ENCODE measurements around the gene HMX3.

HMX3 gene

GRCh38 chr10:123150271-123150985 lies 14.7 kb downstream of the HMX3 start:
- Mint-ChIP-seq H3K4me1 (ENCODE audit: low read depth) (peaks cover 59% of the 10 kb centered on the region), H3K4me3 (peak overlapping the region; percentile 72), H3K9me3 (no peaks in the 10 kb centered on the region), H3K27ac (peak overlapping the region; percentile 40), H3K27me3 (peaks cover 42% of the 10 kb centered on the region), H3K36me3 (ENCODE audit: low read depth) (peaks cover 5% of the 10 kb centered on the region)

DNA sequence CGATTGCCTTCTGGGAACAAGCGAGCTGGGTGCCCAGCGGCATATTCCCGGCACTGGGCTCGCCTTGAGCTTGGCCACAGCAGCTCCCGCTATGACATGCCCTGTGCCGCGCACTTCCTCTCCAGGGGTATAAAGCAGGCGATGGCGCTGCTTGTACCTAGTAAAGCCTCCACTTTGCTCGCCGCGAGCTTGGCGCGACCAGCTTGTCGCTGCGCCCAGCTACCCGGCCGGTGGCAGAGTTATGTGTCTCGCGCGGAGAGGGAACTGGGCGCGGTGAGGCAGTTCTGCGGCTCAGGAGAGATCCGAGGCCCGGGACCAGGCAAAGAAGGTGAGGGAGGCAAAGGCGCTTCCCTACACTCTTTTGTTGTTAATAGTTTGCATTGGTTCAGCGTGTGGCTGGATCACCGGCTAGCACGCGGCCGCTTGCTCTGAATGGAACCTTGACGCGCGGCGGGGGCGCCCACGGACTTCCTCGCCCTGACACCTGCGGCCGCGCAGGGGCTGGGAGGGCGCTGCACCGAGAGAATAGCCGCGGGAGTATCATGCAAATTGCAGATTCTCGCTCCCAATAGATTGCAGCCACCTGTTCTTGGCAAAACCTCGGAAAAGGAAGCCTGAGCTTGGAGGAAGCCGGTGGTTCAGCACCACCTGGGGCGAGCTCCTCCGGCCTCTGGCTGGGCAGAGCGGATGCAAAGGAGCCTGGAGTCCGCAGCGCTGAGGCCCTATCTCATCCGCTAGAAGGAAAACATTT lies 15.4 kb downstream of the HMX3 start:
- Mint-ChIP-seq H3K27ac (peak overlapping the region; percentile 40), H3K27me3 (peaks cover 37% of the 10 kb centered on the region), H3K9me3 (no peaks in the 10 kb centered on the region), H3K36me3 (ENCODE audit: low read depth) (peaks cover 12% of the 10 kb centered on the region), H3K4me1 (ENCODE audit: low read depth) (peaks cover 58% of the 10 kb centered on the region), H3K4me3 (peak overlapping the region; percentile 62)

GRCh38 chr10:123151737-123152135 lies 16.0 kb downstream of the HMX3 start:
- Mint-ChIP-seq H3K27ac (no peak overlapping the region), H3K4me1 (ENCODE audit: low read depth) (peaks cover 60% of the 10 kb centered on the region), H3K27me3 (peaks cover 35% of the 10 kb centered on the region), H3K36me3 (ENCODE audit: low read depth) (peaks cover 18% of the 10 kb centered on the region), H3K4me3 (peak overlapping the region; percentile 62), H3K9me3 (no peaks in the 10 kb centered on the region)

DNA sequence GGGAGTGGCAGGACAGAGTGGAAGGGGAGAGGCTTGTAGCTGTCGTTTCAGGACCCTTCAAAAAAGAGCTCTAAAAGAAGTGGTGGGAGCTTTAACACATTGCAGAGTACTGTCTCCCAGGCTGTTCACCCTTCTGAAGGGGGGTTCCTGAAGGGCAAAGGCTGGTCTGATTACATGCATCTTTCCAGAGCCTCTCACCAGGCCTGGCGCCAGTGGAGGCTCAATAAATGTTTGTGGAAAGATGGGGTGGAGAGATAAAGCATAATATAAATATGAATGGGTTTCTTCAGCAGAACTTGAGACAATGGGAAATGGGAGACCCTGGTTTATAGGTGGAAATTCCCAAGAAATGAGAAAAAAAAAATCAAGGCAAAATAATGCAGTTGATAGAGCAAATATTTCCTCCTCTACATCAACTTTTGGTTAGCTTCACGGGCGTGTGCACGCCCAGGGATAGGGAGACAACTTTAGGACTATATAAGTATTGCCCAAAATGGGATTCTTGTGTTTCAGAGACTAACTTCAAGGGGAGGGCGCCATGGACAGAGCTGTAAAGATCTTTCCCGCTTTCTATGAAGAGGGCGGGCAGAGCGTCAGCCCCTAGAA lies 17.8 kb downstream of the HMX3 start:
- Mint-ChIP-seq H3K4me3 (peak overlapping the region; percentile 94), H3K27ac (peak overlapping the region; percentile 98), H3K36me3 (ENCODE audit: low read depth) (peaks cover 37% of the 10 kb centered on the region), H3K9me3 (no peaks in the 10 kb centered on the region), H3K4me1 (ENCODE audit: low read depth) (peaks cover 72% of the 10 kb centered on the region), H3K27me3 (peaks cover 27% of the 10 kb centered on the region)

DNA sequence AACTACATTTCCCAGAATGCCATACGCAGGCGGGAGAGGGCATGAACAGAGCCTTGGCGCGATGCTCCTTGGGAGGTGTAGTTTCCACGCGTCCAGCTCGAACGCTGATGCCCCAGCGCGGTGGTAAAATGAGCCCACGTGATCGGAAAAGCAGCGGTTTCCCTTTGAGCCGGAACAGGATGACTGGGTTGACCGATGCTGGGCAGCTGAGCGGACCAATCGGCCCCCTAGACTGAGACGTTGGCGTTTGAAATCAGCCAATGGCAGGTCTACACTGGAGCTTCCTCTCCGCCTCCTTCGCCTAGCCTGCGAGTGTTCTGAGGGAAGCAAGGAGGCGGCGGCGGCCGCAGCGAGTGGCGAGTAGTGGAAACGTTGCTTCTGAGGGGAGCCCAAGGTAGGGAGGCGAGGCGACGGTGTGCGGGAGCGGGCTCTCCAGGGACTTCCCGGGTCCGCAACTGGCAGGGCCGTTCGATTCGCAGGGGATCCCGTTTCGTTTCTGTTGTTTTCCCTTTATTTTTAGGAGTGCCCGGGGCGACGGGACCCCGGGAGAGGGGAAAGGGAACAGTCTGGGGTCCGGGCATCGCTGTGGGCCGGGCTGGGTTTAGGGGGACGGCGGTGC lies 18.4 kb downstream of the HMX3 start, which contains the start of gene BUB3:
TSS of gene BUB3 (plus strand) at position 311 of the 619 bp plus-strand sequence. CDS start 516 bp downstream, outside the sequence.
- H3K27ac Mint-ChIP-seq = peak within 1 kb of the TSS; percentile 98
- H3K27me3 Mint-ChIP-seq = peaks cover 22% of the 10 kb centered on the region
- H3K36me3 Mint-ChIP-seq (ENCODE audit: low read depth) = peaks cover 41% of the 10 kb centered on the region
- H3K9me3 Mint-ChIP-seq = no peaks in the 10 kb centered on the region
- H3K4me3 Mint-ChIP-seq = peak within 1 kb of the TSS; percentile 94
- peaks cover 72% of the 10 kb centered on the region for H3K4me1 Mint-ChIP-seq (ENCODE audit: low read depth)

DNA sequence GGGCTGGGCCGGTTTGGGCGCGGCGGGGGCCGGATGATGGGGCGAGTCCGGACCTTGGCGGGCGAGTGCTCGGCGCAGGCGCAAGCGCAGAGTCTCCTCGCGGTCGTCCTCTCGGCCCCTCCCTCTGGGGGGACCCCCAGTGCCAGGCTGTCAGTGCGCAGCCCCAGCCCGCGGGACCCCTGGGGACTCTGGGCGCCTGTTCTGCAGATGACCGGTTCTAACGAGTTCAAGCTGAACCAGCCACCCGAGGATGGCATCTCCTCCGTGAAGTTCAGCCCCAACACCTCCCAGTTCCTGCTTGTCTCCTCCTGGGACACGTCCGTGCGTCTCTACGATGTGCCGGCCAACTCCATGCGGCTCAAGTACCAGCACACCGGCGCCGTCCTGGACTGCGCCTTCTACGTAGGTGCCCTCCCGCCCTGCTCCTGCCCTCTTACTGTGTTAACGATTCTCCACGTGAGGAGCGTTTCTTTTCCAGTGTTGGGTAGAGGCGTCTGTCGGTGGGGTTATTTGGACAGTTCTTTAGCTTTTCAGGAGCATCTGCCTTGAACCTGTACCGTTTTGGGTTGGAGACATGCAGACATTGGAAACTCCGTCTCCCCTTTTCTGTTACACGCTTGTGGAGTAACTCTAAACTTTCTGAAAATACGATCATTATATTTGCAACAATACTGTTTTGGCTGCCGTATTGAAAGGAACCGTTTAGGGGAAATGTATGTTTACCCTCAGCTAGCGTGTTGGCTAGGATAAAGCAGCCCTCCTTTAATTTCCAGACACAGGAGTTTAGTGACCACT lies 19.1 kb downstream of the HMX3 start:
- H3K4me3 Mint-ChIP-seq = peak overlapping the region; percentile 94
- H3K4me1 Mint-ChIP-seq (ENCODE audit: low read depth) = peaks cover 77% of the 10 kb centered on the region
- H3K36me3 Mint-ChIP-seq (ENCODE audit: low read depth) = peaks cover 48% of the 10 kb centered on the region

GRCh38 chr10:123156078-123156477 lies 20.3 kb downstream of the HMX3 start:
- Mint-ChIP-seq H3K4me3 (peak overlapping the region; percentile 94), H3K27ac (peak overlapping the region; percentile 11), H3K4me1 (ENCODE audit: low read depth) (peaks cover 77% of the 10 kb centered on the region), H3K9me3 (no peaks in the 10 kb centered on the region), H3K27me3 (peaks cover 9% of the 10 kb centered on the region), H3K36me3 (ENCODE audit: low read depth) (peaks cover 60% of the 10 kb centered on the region)

More for the DNA sequence above, 19.1 kb downstream of the HMX3 start:
- Mint-ChIP-seq H3K27ac (peak overlapping the region; percentile 98), H3K9me3 (no peaks in the 10 kb centered on the region), H3K27me3 (peaks cover 19% of the 10 kb centered on the region)

DNA sequence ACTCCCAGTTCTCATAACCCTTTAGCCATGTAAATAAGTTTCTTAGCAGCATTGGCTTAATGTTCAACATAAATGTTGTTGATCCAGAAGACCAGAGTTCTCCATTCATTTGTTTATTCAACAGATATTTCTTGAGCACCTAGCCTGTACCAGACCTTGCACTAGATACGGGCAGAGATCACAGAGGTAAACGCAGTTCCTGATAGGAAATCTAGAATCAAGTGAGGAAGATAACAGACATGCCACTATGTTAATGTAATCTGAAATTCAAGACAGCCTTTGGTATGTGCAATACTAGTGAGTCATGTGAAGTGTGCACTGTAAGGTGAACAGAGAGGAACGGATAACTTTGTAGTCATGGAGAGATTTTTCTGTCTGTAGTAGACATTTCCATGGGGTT lies 21.4 kb downstream of the HMX3 start:
- Mint-ChIP-seq H3K27me3 (peaks cover 8% of the 10 kb centered on the region), H3K27ac (no peak overlapping the region), H3K4me3 (peak overlapping the region; percentile 94), H3K4me1 (ENCODE audit: low read depth) (peaks cover 76% of the 10 kb centered on the region), H3K36me3 (ENCODE audit: low read depth) (peaks cover 70% of the 10 kb centered on the region), H3K9me3 (no peaks in the 10 kb centered on the region)

GRCh38 chr10:123158682-123159081 lies 22.9 kb downstream of the HMX3 start:
- Mint-ChIP-seq H3K27me3 (no peaks in the 10 kb centered on the region), H3K36me3 (ENCODE audit: low read depth) (peaks cover 85% of the 10 kb centered on the region), H3K9me3 (no peaks in the 10 kb centered on the region), H3K27ac (peak overlapping the region; percentile 9), H3K4me3 (peak overlapping the region; percentile 94), H3K4me1 (ENCODE audit: low read depth) (peaks cover 71% of the 10 kb centered on the region)

DNA sequence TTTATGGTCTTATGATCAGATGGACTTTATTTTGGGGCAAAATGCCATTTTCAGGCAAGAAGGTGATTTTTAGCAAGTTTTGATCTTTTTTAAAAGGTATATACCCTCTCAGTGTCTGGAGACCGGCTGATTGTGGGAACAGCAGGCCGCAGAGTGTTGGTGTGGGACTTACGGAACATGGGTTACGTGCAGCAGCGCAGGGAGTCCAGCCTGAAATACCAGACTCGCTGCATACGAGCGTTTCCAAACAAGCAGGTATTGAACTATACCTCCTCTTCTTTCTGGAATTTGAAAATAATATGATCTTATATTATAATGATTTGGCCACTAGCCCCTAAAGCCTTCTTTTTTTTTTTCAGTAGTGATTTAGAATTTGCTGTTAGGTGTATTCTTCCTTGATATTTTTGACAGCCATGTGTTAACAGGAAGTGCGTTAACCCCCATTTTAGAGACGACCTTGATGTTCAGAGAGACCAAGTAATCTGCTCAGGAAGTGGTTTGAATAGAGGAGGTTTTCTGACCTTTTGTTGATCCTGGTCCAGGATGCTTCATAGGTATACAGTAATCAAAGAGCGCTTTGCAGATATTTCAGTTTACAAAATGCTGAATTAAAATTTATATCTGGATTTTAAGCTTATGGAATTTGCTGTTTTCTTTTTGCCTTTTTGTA lies 24.7 kb downstream of the HMX3 start:
- Mint-ChIP-seq H3K27ac (peak overlapping the region; percentile 83), H3K36me3 (ENCODE audit: low read depth) (peaks cover 97% of the 10 kb centered on the region), H3K4me3 (peak overlapping the region; percentile 76), H3K4me1 (ENCODE audit: low read depth) (peaks cover 62% of the 10 kb centered on the region), H3K9me3 (no peaks in the 10 kb centered on the region), H3K27me3 (no peaks in the 10 kb centered on the region)

GRCh38 chr10:123164319-123164718 lies 28.5 kb downstream of the HMX3 start:
- Mint-ChIP-seq H3K27ac (no peak overlapping the region), H3K36me3 (ENCODE audit: low read depth) (peaks cover 94% of the 10 kb centered on the region), H3K4me1 (ENCODE audit: low read depth) (peaks cover 31% of the 10 kb centered on the region), H3K4me3 (no peak overlapping the region), H3K9me3 (no peaks in the 10 kb centered on the region), H3K27me3 (no peaks in the 10 kb centered on the region)

- Mint-ChIP-seq H3K9me3 (no peaks in the 10 kb centered on the region), H3K36me3 (ENCODE audit: low read depth) (peaks cover 94% of the 10 kb centered on the region), H3K4me1 (ENCODE audit: low read depth) (peaks cover 18% of the 10 kb centered on the region), H3K27ac (no peak overlapping the region), H3K4me3 (no peak overlapping the region), H3K27me3 (no peaks in the 10 kb centered on the region)
These were observed 29.8 kb downstream of the HMX3 start for GRCh38 chr10:123165445-123166072.

GRCh38 chr10:123166618-123167017 lies 30.8 kb downstream of the HMX3 start:
- Mint-ChIP-seq H3K9me3 (no peaks in the 10 kb centered on the region), H3K27ac (no peak overlapping the region), H3K27me3 (no peaks in the 10 kb centered on the region), H3K4me1 (ENCODE audit: low read depth) (peaks cover 9% of the 10 kb centered on the region), H3K4me3 (no peak overlapping the region), H3K36me3 (ENCODE audit: low read depth) (peaks cover 92% of the 10 kb centered on the region)
